HepG2 (cell line): ENCODE data around the gene ATXN7L3B. TPM values are rescaled to one million over a fixed set of nuclear protein-coding genes. Genes with fewer than 3 reads are reported as not detected.

Experiments used
- CERS6 ChIP-seq: sonication (generic); formaldehyde crosslinking; IDR thresholded peaks from 2 replicates; pipeline ENCODE4 v1.5.0; 2020; ENCODE audit warnings: missing genetic modification reagents
- CHD2 ChIP-seq: IDR thresholded peaks from 2 replicates; pipeline ENCODE4 v1.6.1; 2011; ENCODE audit warnings: low read depth, low read length, improper control_type of control experiment
- CTCF ChIP-seq: sonication (generic); formaldehyde crosslinking; IDR thresholded peaks from 2 replicates; pipeline ENCODE4 v1.5.0; 2020; ENCODE audit warnings: mild to moderate bottlenecking, missing genetic modification reagents, moderate library complexity
- HMGA1 ChIP-seq: sonication (generic); formaldehyde crosslinking; conservative IDR thresholded peaks from 2 replicates; pipeline ENCODE4 v1.4.0; 2020; ENCODE audit warnings: missing genetic modification reagents
- MED13 ChIP-seq: sonication (generic); formaldehyde crosslinking; IDR thresholded peaks from 2 replicates; pipeline ENCODE4 v1.5.0; 2020; ENCODE audit warnings: missing genetic modification reagents
- MXD1 ChIP-seq: sonication (generic); formaldehyde crosslinking; IDR thresholded peaks from 2 replicates; pipeline ENCODE4 v1.4.0; 2020; ENCODE audit warnings: mild to moderate bottlenecking, missing genetic modification reagents
- NPAS2 ChIP-seq: sonication (generic); formaldehyde crosslinking; IDR thresholded peaks from 2 replicates; pipeline ENCODE4 v1.8.0; 2022; ENCODE audit warnings: mild to moderate bottlenecking, missing genetic modification reagents, borderline replicate concordance
- RBM22 ChIP-seq: fragments of 200-400 bp; formaldehyde crosslinking; optimal IDR thresholded peaks from 2 replicates; pipeline ENCODE3; 2017; ENCODE audit warnings: mild to moderate bottlenecking, low read length, moderate library complexity
- SMARCC2 ChIP-seq: fragments of 450-650 bp; IDR thresholded peaks from 2 replicates; pipeline ENCODE4 v1.6.1; 2017; ENCODE audit warnings: antibody characterized with exemption, mild to moderate bottlenecking
- XBP1 ChIP-seq: sonication (generic); formaldehyde crosslinking; IDR thresholded peaks from 2 replicates; pipeline ENCODE4 v1.5.0; 2020; ENCODE audit warnings: missing genetic modification reagents
- ZFP41 ChIP-seq: sonication (generic); formaldehyde crosslinking; IDR thresholded peaks from 2 replicates; pipeline ENCODE4 v1.4.0; 2020; ENCODE audit warnings: mild to moderate bottlenecking, missing genetic modification reagents, borderline replicate concordance
- ZHX2 ChIP-seq, 2 experiments: sonication (generic) in 1 of 2; formaldehyde crosslinking in 1 of 2; IDR thresholded peaks; 2 replicates each; pipeline versions ENCODE4 v1.6.1 to v1.9.0; 2014 to 2022; ENCODE audit warnings: antibody characterized with exemption in 1 of 2, borderline replicate concordance in 1 of 2, inconsistent platforms in 1 of 2, low read depth in 1 of 2, missing genetic modification reagents in 1 of 2
- ZNF17 ChIP-seq: sonication (generic); formaldehyde crosslinking; IDR thresholded peaks from 2 replicates; pipeline ENCODE4 v1.5.0; 2020; ENCODE audit warnings: mild to moderate bottlenecking, missing genetic modification reagents
- ZNF3 ChIP-seq: IDR thresholded peaks from 2 replicates; pipeline ENCODE4 v1.7.0; 2017; ENCODE audit warnings: inconsistent platforms
- ZNF331 ChIP-seq: sonication (generic); formaldehyde crosslinking; IDR thresholded peaks from 2 replicates; pipeline ENCODE4 v1.4.0; 2020; ENCODE audit warnings: missing genetic modification reagents
- ZNF414 ChIP-seq: sonication (generic); formaldehyde crosslinking; IDR thresholded peaks from 2 replicates; pipeline ENCODE4 v1.5.0; 2020; ENCODE audit warnings: missing genetic modification reagents
- ZNF468 ChIP-seq: sonication (generic); formaldehyde crosslinking; IDR thresholded peaks from 2 replicates; pipeline ENCODE4 v1.8.0; 2022; ENCODE audit warnings: mild to moderate bottlenecking, moderate library complexity, missing genetic modification reagents
- ZNF576 ChIP-seq: sonication (generic); formaldehyde crosslinking; IDR thresholded peaks from 2 replicates; pipeline ENCODE4 v1.4.0; 2020; ENCODE audit warnings: mild to moderate bottlenecking, missing genetic modification reagents
- ZNF839 ChIP-seq: sonication (generic); formaldehyde crosslinking; IDR thresholded peaks from 2 replicates; pipeline ENCODE4 v1.4.0; 2020; ENCODE audit warnings: missing genetic modification reagents, mild to moderate bottlenecking, borderline replicate concordance
- polyA plus RNA-seq, 8 experiments: library from polyadenylated mRNA; depleted of rRNA in 3 of 8; stranded (reverse) in 7 of 8; unstranded in 1 of 8; fragments of >200 nt; fragmentation: Illumina TruSeq in 4 of 8; extraction: Trizol in 4 of 8; gene quantifications; 2 replicates each; pipeline versions ENCODE4 v1.2.1 to v1.2.3, GENCODE V29; 2011 to 2016; ENCODE audit warnings: low read depth in 4 of 8, missing spikeins in 1 of 8, mixed read lengths in 1 of 8; ENCODE audit not compliant: insufficient read depth in 1 of 8
- total RNA-seq, 5 experiments: library from RNA; depleted of rRNA; stranded (reverse); fragments of >200 nt; fragmentation: Illumina TruSeq; extraction: Trizol; gene quantifications; 2 replicates each; pipeline ENCODE4 v1.2.3, GENCODE V29; 2016; ENCODE audit warnings: low read depth in 1 of 5

Gene ATXN7L3B
- total and polyA plus RNA-seq, 2 of the 13 experiments (the other 11 are each of a cell fraction or from before 2014, with no cell fraction given) = 20.1 to 23.8 TPM

- TF ChIP-seq CTCF = 0 out of 2 replicates have a peak, but pooled peaks have one; percentile 11
- no peak for TF ChIP-seq ZHX2 (IDR thresholded peaks at IDR 0.05; ENCODE audit: low read depth)
- TF ChIP-seq ZHX2 (CRISPR knock-in tag; IDR thresholded peaks at IDR 0.05; ENCODE audit: borderline replicate concordance) = no peak
- no peak for TF ChIP-seq ZNF576 (CRISPR knock-in tag)
- peak; percentile 64; the same call in 1 of the 2 replicates for TF ChIP-seq ZNF414 (CRISPR knock-in tag)
- peak; percentile 79 for TF ChIP-seq MXD1 (CRISPR knock-in tag)
- no peak for TF ChIP-seq XBP1 (CRISPR knock-in tag)
- TF ChIP-seq MED13 (CRISPR knock-in tag) = no peak
- no peak for TF ChIP-seq RBM22
- no peak for TF ChIP-seq CHD2
- no peak for TF ChIP-seq HMGA1 (CRISPR knock-in tag)
- no peak for TF ChIP-seq NPAS2 (CRISPR knock-in tag)
- TF ChIP-seq ZNF468 (CRISPR knock-in tag) = no peak
- no peak for TF ChIP-seq SMARCC2
- no peak for TF ChIP-seq ZFP41
- peak; percentile 21; the same call in 1 of the 2 replicates for TF ChIP-seq ZNF839 (CRISPR knock-in tag)
- 0 out of 2 replicates have a peak, but pooled peaks have one; percentile 35 for TF ChIP-seq ZNF3
- TF ChIP-seq CERS6 = peak; percentile 45; the same call in 1 of the 2 replicates
- no peak; the same call in 1 of the 2 replicates for TF ChIP-seq ZNF17
- TF ChIP-seq ZNF331 (CRISPR knock-in tag) = peak; percentile 14; the same call in 1 of the 2 replicates
These were observed at the start of gene ATXN7L3B (continued) for GRCh38 chr12:74537707-74538385.
